A172 (cell line): Measurements from ENCODE around the gene NUDT14. TPM values are rescaled to one million over a fixed set of nuclear protein-coding genes. Genes with fewer than 3 reads are reported as not detected.

ENCODE experiments used
- DNase-seq: peaks from one replicate; pipeline ENCODE4 v3.0.0-alpha.2; 2015; ENCODE audit warnings: low spot score
- total RNA-seq: library from RNA; depleted of rRNA; stranded (reverse); fragments of >200 nt; shearing (Covaris generic); gene quantifications from 2 replicates; pipeline ENCODE4 v1.2.3, GENCODE V29; 2014

NUDT14 gene
- total RNA-seq, 1 experiment from 2014 or later = 23.1 TPM

- no peak for DNase-seq
Measured at GRCh38 chr14:105146976-105147635, 34.0 kb downstream of the NUDT14 start.

DNA sequence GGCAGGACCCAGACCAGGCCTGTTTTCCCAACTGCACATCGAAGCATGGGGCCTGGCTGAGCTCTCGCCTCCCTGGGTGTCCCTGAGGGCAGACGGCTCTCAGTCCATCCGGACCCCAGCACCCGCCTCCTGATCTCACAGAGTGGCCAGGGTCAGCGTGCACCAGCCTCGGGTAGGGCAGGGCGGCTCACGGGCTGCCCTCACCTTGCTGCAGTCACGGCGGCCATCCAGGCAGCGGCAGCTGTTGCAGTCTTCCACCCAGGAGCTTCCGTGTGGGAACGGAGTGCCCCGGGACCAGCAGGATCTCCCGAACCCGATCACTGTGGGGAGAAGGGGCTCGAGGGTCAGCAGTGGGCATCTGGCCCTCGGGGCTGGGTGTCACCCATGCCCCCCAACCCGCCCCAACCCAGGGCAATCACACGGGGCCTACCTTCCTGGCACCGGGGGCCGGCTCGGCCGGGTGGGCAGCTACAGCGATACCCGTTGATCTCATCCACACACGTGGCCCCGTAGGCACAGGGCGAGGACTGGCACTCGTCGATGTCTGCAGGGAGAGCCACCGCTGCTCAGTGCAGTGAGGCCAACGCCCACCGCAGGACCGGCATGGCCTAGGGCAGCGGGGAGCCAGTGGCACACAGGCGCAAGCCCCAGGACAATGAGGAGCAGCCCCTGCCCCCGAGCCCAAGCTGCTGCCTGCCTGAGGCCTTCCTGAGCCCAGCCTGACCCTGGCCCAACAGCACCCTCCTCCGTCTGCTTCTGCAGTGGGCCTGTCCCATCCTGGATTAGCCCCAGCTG, 34.7 kb downstream of the NUDT14 start:
- DNase-seq = no peak

GRCh38 chr14:105145381-105146180, 35.5 kb downstream of the NUDT14 start:
- DNase-seq = no peak

- DNase-seq = no peak
Measured at GRCh38 chr14:105144666-105145380, 36.3 kb downstream of the NUDT14 start.

- DNase-seq = no peak
Measured at GRCh38 chr14:105144026-105144665, 37.0 kb downstream of the NUDT14 start.

GRCh38 chr14:105143451-105144025, 37.6 kb downstream of the NUDT14 start:
- no peak for DNase-seq

DNA sequence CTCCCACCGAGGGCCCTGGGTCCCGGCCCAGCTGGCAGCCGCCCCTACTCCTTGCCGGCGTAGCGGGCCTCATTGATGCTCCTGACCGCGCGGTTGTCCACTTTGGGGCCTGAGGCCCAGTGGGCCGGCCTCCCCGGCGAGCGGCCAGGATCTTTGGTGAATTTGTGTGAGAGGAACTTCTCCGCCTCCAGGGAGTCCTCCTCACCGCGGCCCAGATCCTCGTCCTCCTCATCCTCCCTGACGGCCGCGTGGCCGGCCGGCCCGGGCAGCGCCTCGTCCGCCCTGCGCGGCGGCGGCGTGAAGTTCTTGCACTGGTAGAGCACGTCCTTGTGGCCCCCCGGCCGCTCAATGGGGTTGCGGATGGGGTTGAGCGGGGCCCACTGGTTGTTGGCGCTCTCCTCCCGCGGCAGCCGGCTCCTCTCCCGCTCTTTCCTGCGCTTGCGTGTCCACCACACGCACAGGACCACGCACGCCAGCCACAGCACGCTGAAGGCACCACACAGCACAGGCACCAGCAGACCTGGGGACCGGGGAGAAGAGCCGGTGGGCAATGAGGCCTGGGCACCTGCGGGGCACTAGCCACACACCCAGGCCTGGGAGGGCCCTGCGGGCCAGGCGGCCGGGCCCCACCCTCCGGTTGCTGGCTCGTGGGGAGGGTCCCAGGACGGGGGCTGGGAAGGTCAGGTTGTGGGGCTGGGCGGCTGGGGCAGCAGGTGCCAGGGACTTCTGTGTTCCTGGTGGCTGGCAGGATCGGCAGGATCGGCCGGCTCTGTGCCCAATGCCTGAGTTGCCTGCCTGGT, 38.3 kb downstream of the NUDT14 start:
- no peak for DNase-seq

GRCh38 chr14:105141486-105142281, 39.4 kb downstream of the NUDT14 start:
- DNase-seq = no peak

GRCh38 chr14:105141026-105141425, 40.1 kb downstream of the NUDT14 start:
- DNase-seq = no peak

- no peak for DNase-seq
Measured at GRCh38 chr14:105140581-105140980, 40.5 kb downstream of the NUDT14 start.

DNA sequence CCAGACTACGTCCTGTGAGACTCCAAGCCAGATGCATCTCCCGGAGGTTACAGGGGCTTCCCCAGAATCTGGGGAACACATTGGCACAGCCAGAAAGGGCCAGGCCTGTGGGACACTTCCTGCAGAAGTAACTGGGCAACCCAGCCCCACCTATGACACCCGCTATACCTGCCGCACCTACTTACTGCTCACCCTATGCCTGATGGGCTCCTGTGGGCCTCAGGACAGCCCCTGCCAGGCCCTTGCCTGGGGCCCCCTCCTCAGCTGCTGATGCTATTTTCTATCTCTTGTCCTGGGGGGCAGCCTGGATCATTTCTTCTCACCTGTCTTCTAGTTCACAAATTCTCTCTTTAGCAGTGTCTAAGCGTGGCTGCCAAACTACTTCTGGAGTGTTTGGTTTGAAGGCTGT, 41.3 kb downstream of the NUDT14 start:
- DNase-seq = no peak

DNA sequence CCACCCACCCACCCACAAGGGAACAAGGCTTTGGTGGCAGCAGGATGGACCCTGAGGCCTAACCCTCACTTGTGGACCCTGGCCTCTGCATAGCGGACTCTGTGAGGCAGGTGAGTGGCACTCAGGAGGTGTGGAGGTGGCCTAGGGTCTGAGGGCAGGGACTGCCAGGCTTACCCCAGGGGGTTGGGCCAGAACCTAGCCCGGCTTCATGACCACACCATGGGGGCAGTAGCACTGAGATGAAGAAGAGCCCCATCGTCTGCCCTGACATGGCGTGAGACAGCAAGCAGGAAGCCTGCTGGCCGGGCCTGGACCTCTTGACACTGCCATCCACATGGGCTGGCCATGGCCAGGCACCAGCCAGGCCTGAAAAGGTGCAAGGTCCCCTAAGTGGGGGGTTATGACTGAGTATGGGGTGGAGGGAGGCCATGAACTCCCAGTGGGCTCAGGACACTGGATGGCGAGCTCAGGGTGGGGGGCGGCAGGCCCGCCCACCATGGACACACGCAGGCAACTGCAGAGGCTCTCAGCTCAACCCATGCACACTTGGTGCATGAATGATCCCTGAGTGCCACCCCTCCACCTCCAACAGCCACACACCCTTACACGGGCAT, 41.8 kb downstream of the NUDT14 start:
- no peak for DNase-seq

DNA sequence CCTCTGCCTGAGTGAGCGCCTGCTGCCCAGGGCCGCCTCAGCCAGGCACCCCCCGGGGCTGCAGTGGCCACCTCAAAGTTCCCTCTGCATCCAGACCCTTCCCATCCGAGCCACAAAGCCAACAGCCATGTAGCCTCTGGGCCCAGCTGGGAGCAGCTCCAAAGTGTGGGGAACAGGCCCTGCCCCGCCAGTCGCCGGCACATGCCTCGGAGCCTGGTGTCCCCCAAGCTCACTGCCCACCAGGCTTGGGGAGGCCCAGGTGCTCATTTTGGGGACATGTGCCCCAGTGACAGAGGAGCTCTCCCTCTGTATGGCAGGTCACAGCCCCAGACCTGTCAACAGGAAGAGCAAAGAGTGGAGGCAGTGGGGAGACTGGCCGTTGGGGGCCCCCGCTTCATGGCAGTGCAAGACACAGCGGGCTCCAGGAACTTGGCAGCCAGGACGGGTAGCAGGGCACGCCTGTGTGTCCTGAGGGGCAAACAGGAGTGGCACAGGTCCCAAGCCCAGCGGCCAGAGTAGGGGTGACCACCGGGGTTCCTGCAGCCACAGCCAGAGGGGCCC, 42.5 kb downstream of the NUDT14 start:
- DNase-seq = no peak

DNA sequence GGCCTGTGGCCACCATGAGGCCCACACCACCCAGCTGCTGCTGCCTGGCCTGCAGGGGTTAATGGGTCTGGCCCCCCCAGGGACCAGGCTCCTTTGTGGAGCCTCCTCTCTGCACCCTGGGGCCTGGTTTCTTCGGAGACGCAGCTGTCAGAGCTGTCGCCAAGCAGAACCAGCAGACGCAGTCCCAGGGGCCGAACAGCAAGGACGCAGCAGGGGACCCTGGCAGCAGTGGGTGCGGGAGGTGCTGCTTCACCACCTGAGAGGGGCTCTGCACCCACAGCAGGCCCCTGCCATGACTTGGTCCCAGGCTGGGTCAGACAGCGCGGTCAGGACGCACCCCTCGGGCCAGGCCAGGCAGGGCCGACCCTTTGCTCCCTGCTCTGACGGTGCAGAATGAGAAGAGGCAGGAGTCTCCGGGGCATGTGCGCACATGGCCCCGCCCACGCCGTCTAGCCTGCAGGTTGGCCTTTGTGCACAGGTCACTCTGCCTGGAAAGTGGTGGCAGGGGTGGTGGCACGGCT, 43.0 kb downstream of the NUDT14 start:
- no peak for DNase-seq

- no peak for DNase-seq
Measured at GRCh38 chr14:105137481-105138020, 43.6 kb downstream of the NUDT14 start.

DNA sequence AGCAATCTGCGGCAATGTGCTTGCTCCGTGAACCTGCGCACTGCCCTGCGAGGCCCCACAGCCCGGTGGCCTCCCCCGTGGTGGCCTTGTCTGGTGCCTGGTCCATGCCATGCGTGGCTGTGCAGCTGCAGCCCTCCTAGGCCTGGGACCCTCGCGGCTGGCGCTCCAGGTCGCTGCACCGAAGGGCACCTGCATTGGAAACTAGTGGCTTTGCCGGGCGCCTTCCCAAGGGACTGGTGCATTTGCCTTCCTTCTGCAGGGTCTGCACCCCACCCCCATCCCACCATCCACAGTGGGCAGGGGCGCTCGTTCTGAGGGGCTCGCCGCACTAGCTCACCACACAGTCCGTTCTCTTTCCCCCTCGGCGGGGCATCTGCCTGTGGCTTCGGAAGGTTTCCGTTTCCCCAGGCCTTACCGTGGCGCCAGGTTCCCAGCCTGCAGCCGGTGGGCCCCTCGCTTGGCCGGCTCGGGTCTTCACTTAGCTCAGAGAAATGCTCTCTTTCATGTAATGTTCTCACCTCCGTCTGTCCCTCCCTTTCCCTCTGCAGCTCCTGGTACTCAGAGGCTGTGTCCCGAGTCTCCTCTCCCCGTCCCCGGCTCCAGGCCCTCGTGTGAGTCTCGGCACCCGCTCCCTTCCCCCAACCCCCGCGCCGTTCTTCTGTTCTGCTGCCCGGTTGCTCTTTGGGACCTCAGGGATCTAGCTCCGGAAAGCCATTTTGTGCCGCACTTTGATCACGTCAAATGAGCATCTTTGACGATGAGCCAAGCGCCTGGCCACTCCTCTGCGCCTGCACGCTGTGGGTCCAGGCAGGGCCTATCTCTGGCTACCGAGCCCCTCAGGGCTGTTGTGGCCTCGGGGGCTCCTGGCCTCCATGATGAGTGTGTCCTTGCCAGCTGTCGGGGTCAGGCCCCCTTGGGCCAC, 44.5 kb downstream of the NUDT14 start:
- no peak for DNase-seq
